Measurements from ENCODE around the gene DGKQ. TPM values are rescaled to one million over a fixed set of nuclear protein-coding genes. Genes with fewer than 3 reads are reported as not detected.

Gene DGKQ
- total and polyA plus RNA-seq, 2 of the 8 experiments (the other 6 are each of a cell fraction or from before 2014, with no cell fraction given), result 7.3 to 9.7 TPM

- TF ChIP-seq CHD7 (IDR thresholded peaks at IDR 0.05; ENCODE audit: insufficient replicate concordance, low read length) (no peak), ATF2 (IDR thresholded peaks at IDR 0.05; ENCODE audit: low read length) (no peak), EP300 (IDR thresholded peaks at IDR 0.05; ENCODE audit: borderline replicate concordance in 1 of 2, low read depth in 2 of 2, low read length in 2 of 2) (no peak), TCF12 (IDR thresholded peaks at IDR 0.05; ENCODE audit: low read depth, low read length) (no peak), POLR2AphosphoS5 (IDR thresholded peaks at IDR 0.05; ENCODE audit: low read depth, low read length) (no peak), YY1 (IDR thresholded peaks at IDR 0.05; ENCODE audit: low read depth, low read length) (no peak), BCL11A (IDR thresholded peaks at IDR 0.05; ENCODE audit: low read depth in 2 of 2, low read length in 2 of 2) (no peak)
Observed at GRCh38 chr4:912548-913279, 60.7 kb downstream of the DGKQ start (continued).

All from H1 (cell line).